DND-41 (cell line): Measurements from ENCODE around the gene TBC1D22A.

Source experiments
- ATAC-seq: fragments of 200-7000 bp; cut with Tn5 transposase; 3 replicates; pipeline ENCODE4 v1.9.1; 2021; ENCODE audit warnings: low read depth; ENCODE audit not compliant: insufficient read depth
- DNase-seq: peaks from one replicate; pipeline ENCODE4 v3.0.0-alpha.2; 2020
- H2AFZ ChIP-seq: 2 replicates; pipeline ENCODE4 v1.6.0; 2012; ENCODE audit warnings: low read depth, low read length
- H3K27ac ChIP-seq: 2 replicates; pipeline ENCODE4 v1.5.1; 2012; ENCODE audit warnings: low read length, inconsistent platforms
- H3K27me3 ChIP-seq: fragments of 200-600 bp; sonication (generic); 2 replicates; pipeline ENCODE4 v1.6.0; 2012; ENCODE audit warnings: low read length, mild to moderate bottlenecking, inconsistent platforms; ENCODE audit not compliant: insufficient read depth, poor library complexity
- H3K36me3 ChIP-seq: 2 replicates; pipeline ENCODE4 v1.5.1; 2012; ENCODE audit warnings: low read length, inconsistent platforms; ENCODE audit not compliant: insufficient read depth
- H3K4me1 ChIP-seq: 2 replicates; pipeline ENCODE4 v1.5.1; 2012; ENCODE audit warnings: mild to moderate bottlenecking, low read length; ENCODE audit not compliant: insufficient read depth
- H3K4me2 ChIP-seq: 2 replicates; pipeline ENCODE4 v1.6.0; 2012; ENCODE audit warnings: mild to moderate bottlenecking, moderate library complexity, low read length, inconsistent platforms; ENCODE audit not compliant: insufficient read depth
- H3K4me3 ChIP-seq, 2 experiments: fragments of 200-600 bp in 1 of 2; shearing (Covaris generic) in 1 of 2; 2 replicates each; pipeline ENCODE4 v1.5.1; 2012 to 2016; ENCODE audit warnings: inconsistent platforms in 2 of 2, low read length in 2 of 2, mild to moderate bottlenecking in 2 of 2, low read depth in 1 of 2, moderate library complexity in 1 of 2
- H3K79me2 ChIP-seq: 2 replicates; pipeline ENCODE4 v1.6.0; 2012; ENCODE audit warnings: low read length, inconsistent platforms; ENCODE audit not compliant: insufficient read depth
- H3K9ac ChIP-seq: 2 replicates; pipeline ENCODE4 v1.6.0; 2012; ENCODE audit warnings: low read depth, mild to moderate bottlenecking, inconsistent platforms, low read length, moderate library complexity
- H3K9me3 ChIP-seq: 2 replicates; pipeline ENCODE4 v1.5.1; 2012; ENCODE audit warnings: low read length, moderate library complexity, mild to moderate bottlenecking, inconsistent platforms; ENCODE audit not compliant: insufficient read depth, severe bottlenecking
- H4K20me1 ChIP-seq: 2 replicates; pipeline ENCODE4 v1.6.0; 2012; ENCODE audit warnings: low read length; ENCODE audit not compliant: insufficient read depth
- EZH2 ChIP-seq: IDR thresholded peaks from 3 replicates; pipeline ENCODE4 v1.6.1; 2012; ENCODE audit warnings: borderline replicate concordance, low read depth, mild to moderate bottlenecking, moderate library complexity, low read length, inconsistent platforms; ENCODE audit not compliant: severe bottlenecking
- TF ChIP-seq, protein P1 (sequence below): IDR thresholded peaks from 2 replicates; pipeline ENCODE4 v1.5.1; 2012; ENCODE audit warnings: borderline replicate concordance, low read length, moderate library complexity, mild to moderate bottlenecking; ENCODE audit not compliant: poor library complexity, severe bottlenecking; ENCODE audit errors: extremely low read depth

The TBC1D22A gene

DNA sequence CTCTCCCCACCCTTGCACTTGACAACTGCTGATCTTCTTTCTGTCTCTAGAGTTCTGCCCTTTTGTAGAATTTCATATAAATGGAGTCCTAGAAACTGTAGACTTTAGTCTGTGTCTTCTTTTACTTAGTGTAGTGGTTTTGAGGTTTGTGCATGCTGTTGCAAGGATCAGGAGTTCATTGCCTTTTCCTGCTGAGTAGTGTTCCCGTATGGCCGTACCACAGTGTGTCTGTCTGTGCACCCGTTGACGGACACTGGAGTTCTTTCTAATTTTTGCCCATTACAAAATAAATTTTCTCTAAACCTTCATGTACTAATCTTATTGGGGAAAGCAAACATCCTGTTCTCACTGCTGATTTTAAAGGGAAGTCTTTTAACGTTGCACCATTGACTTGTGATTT is 138.1 kb downstream of the TBC1D22A start:
- Histone ChIP-seq H3K36me3 (peaks cover 25% of the 10 kb centered on the region), H2AFZ (no peak overlapping the region), H3K9me3 (no peaks in the 10 kb centered on the region), H3K79me2 (0 out of 2 replicates have a peak, but pooled peaks cover 2% of the 10 kb centered on the region), H3K9ac (no peak overlapping the region), H3K4me3 (no peak overlapping the region), H3K4me1 (no peaks in the 10 kb centered on the region), H3K27ac (no peak overlapping the region), H3K4me2 (no peak overlapping the region), H3K27me3 (no peaks in the 10 kb centered on the region), H4K20me1 (peaks cover 7% of the 10 kb centered on the region; the same call in 1 of the 2 replicates)
- DNase-seq (no peak), ATAC-seq (no peak)
- TF ChIP-seq, protein P1, sequence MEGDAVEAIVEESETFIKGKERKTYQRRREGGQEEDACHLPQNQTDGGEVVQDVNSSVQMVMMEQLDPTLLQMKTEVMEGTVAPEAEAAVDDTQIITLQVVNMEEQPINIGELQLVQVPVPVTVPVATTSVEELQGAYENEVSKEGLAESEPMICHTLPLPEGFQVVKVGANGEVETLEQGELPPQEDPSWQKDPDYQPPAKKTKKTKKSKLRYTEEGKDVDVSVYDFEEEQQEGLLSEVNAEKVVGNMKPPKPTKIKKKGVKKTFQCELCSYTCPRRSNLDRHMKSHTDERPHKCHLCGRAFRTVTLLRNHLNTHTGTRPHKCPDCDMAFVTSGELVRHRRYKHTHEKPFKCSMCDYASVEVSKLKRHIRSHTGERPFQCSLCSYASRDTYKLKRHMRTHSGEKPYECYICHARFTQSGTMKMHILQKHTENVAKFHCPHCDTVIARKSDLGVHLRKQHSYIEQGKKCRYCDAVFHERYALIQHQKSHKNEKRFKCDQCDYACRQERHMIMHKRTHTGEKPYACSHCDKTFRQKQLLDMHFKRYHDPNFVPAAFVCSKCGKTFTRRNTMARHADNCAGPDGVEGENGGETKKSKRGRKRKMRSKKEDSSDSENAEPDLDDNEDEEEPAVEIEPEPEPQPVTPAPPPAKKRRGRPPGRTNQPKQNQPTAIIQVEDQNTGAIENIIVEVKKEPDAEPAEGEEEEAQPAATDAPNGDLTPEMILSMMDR = no peak
- TF ChIP-seq EZH2 = no peak

DNA sequence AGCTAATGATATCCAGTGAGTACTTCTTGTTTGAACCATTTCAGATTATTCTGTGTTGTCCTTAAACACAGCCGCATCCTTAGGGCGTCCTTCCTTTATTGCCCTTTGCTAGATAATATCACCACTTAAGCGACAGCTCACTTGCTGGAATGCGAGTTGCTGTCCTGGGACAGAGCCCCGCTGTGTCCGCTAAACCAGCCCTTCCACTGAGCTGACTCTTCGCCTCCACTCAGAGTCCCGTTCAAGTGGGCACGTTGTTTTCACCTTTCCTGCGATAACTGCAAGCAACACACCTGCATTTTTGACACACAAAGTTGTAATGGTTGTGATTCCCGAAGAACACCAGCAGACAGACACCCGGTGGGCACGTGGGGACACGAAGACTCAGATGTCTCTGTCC is 140.0 kb downstream of the TBC1D22A start:
- Histone ChIP-seq H3K36me3 (peaks cover 14% of the 10 kb centered on the region), H2AFZ (no peak overlapping the region), H3K79me2 (0 out of 2 replicates have a peak, but pooled peaks cover 2% of the 10 kb centered on the region), H3K4me2 (no peak overlapping the region), H3K27me3 (no peaks in the 10 kb centered on the region), H3K27ac (no peak overlapping the region), H3K9ac (no peak overlapping the region), H3K9me3 (no peaks in the 10 kb centered on the region), H4K20me1 (peaks cover 7% of the 10 kb centered on the region; the same call in 1 of the 2 replicates), H3K4me1 (no peaks in the 10 kb centered on the region), H3K4me3 (no peak overlapping the region)
- no peak for ATAC-seq
- DNase-seq = no peak
- TF ChIP-seq, protein P1 = no peak
- TF ChIP-seq EZH2 = no peak

DNA sequence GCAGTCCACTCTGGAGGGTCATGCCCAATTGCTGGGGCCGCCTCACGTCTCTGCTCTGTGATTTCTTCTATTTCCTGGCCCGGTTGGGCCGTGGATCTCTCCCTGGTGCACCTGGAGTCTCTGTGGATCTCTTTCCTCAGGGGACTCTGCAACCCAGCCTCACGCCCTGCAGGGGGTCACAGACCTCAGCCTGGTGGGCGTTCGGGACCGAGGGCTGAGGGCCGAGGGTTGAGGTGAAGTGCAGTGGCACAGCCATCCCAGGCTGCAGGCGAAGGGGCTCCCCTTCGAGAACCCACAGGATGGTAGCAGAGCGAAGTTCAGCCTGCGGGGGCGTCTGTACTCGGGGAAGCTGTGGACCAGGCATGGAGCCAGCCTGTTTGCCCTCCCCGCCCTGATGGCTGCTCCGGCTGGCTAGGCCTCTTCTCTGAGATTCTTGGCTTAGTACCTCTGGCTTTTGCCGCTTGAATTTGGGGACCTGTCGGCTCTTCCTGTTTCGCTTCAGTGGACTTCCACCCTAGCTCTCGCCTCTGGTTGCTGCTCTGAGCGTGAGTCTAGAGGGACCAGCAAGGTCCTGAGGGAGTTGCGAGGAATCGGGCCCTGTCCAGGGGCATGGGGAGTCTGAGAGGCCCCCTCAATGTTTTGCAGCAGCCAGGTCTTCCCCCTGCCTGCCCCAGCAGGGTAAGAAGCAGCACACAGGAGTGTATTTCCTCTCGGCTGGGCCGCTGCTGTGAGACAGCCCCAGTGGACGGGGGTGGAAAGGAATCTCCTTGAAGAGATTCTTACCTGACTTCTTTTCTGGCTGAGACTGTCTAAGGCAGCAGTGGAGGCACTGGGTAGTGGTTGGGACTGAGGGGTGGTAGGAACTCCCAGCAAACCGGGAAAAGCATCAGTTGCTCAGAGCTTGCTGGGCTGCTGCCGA is 140.8 kb downstream of the TBC1D22A start:
- ATAC-seq = no peak
- Histone ChIP-seq H3K27ac (no peak overlapping the region), H3K36me3 (peaks cover 20% of the 10 kb centered on the region), H3K9ac (no peak overlapping the region), H3K27me3 (no peaks in the 10 kb centered on the region), H2AFZ (no peak overlapping the region), H3K4me1 (no peaks in the 10 kb centered on the region), H4K20me1 (peaks cover 7% of the 10 kb centered on the region; the same call in 1 of the 2 replicates), H3K9me3 (no peaks in the 10 kb centered on the region), H3K4me3 (no peak overlapping the region), H3K4me2 (no peak overlapping the region), H3K79me2 (0 out of 2 replicates have a peak, but pooled peaks cover 2% of the 10 kb centered on the region)
- TF ChIP-seq EZH2 = no peak
- TF ChIP-seq, protein P1 = no peak
- no peak for DNase-seq
